Measurements from ENCODE around the gene COL2A1.

The COL2A1 gene

DNA sequence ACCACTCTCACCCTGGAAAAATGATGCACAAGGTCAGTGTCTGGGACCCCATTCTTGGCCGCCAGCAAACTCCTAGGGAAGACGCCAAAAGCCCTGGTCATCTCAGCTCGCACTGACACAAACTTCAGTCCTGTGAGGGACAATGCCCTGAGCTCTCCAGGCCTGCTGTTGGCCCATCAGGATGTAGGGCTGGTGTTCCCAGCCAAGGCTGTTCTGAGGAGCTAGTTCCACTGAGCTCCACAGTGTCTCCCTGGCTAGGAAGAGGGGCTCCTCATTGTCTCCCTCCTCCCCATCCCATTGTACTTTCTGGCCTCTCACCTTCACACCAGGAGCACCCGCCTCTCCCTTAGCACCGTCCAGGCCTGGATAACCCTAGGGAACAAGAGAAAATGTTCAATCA is 10.8 kb downstream of the COL2A1 start:
- Histone ChIP-seq H3K27me3 (ENCODE audit: insufficient read depth, low read length) (no peaks in the 10 kb centered on the region; the same call in 1 of the 2 replicates), H3K36me3 (ENCODE audit: insufficient read depth, low read length) (no peaks in the 10 kb centered on the region), H3K27ac (ENCODE audit: low read depth, low read length, poor library complexity, severe bottlenecking) (no peak overlapping the region), H3K79me2 (ENCODE audit: insufficient read depth, low read length) (no peaks in the 10 kb centered on the region), H3K4me2 (ENCODE audit: low read length) (no peak overlapping the region), H3K9me3 (ENCODE audit: low read length) (no peaks in the 10 kb centered on the region), H3F3A (ENCODE audit: insufficient read depth, low read length) (no peaks in the 10 kb centered on the region), H3K9ac (ENCODE audit: low read length) (no peak overlapping the region), H3K9me2 (ENCODE audit: low read depth, low read length) (no peaks in the 10 kb centered on the region), H3K4me1 (ENCODE audit: insufficient read depth, low read length, severe bottlenecking) (peaks cover 5% of the 10 kb centered on the region), H2AFZ (ENCODE audit: low read length) (no peak overlapping the region), H3K4me3 (ENCODE audit: low read depth, low read length, poor library complexity, severe bottlenecking) (no peak overlapping the region), H4K20me1 (ENCODE audit: insufficient read depth, low read length) (no peaks in the 10 kb centered on the region)
- no peak for TF ChIP-seq EZH2 (IDR thresholded peaks at IDR 0.05; ENCODE audit: borderline replicate concordance, low read length)

DNA sequence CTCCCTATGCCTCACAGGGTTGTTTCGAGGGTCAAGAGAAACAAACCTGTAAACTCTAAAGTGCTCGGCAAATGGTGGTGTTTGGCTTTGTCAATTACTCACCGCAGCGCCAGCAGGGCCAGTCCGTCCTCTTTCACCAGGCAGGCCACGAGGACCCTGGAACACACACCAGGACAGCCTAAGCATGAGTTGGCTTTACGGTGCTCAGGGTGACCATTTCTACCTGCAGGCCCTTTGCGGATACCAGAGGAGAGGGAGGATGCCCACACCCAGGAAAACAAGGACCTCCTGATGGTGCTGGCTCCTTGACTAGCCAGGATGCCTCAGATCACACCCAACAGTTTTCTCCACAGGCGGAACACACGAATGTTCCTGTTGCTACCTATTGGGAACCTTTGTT is 11.5 kb downstream of the COL2A1 start:
- Histone ChIP-seq H3K4me1 (ENCODE audit: insufficient read depth, low read length, severe bottlenecking) (peaks cover 5% of the 10 kb centered on the region), H3K36me3 (ENCODE audit: insufficient read depth, low read length) (no peaks in the 10 kb centered on the region), H4K20me1 (ENCODE audit: insufficient read depth, low read length) (no peaks in the 10 kb centered on the region), H3K27me3 (ENCODE audit: insufficient read depth, low read length) (no peaks in the 10 kb centered on the region; the same call in 1 of the 2 replicates), H3K4me2 (ENCODE audit: low read length) (no peak overlapping the region), H3K4me3 (ENCODE audit: low read depth, low read length, poor library complexity, severe bottlenecking) (no peak overlapping the region), H3K9me3 (ENCODE audit: low read length) (no peaks in the 10 kb centered on the region), H3K9ac (ENCODE audit: low read length) (no peak overlapping the region), H3F3A (ENCODE audit: insufficient read depth, low read length) (no peaks in the 10 kb centered on the region), H3K9me2 (ENCODE audit: low read depth, low read length) (no peaks in the 10 kb centered on the region), H2AFZ (ENCODE audit: low read length) (no peak overlapping the region), H3K79me2 (ENCODE audit: insufficient read depth, low read length) (no peaks in the 10 kb centered on the region), H3K27ac (ENCODE audit: low read depth, low read length, poor library complexity, severe bottlenecking) (no peak overlapping the region)
- no peak for TF ChIP-seq EZH2 (IDR thresholded peaks at IDR 0.05; ENCODE audit: borderline replicate concordance, low read length)
- TF ChIP-seq, protein P1, sequence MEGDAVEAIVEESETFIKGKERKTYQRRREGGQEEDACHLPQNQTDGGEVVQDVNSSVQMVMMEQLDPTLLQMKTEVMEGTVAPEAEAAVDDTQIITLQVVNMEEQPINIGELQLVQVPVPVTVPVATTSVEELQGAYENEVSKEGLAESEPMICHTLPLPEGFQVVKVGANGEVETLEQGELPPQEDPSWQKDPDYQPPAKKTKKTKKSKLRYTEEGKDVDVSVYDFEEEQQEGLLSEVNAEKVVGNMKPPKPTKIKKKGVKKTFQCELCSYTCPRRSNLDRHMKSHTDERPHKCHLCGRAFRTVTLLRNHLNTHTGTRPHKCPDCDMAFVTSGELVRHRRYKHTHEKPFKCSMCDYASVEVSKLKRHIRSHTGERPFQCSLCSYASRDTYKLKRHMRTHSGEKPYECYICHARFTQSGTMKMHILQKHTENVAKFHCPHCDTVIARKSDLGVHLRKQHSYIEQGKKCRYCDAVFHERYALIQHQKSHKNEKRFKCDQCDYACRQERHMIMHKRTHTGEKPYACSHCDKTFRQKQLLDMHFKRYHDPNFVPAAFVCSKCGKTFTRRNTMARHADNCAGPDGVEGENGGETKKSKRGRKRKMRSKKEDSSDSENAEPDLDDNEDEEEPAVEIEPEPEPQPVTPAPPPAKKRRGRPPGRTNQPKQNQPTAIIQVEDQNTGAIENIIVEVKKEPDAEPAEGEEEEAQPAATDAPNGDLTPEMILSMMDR (IDR thresholded peaks at IDR 0.05; ENCODE audit: low read length): no peak

DNA sequence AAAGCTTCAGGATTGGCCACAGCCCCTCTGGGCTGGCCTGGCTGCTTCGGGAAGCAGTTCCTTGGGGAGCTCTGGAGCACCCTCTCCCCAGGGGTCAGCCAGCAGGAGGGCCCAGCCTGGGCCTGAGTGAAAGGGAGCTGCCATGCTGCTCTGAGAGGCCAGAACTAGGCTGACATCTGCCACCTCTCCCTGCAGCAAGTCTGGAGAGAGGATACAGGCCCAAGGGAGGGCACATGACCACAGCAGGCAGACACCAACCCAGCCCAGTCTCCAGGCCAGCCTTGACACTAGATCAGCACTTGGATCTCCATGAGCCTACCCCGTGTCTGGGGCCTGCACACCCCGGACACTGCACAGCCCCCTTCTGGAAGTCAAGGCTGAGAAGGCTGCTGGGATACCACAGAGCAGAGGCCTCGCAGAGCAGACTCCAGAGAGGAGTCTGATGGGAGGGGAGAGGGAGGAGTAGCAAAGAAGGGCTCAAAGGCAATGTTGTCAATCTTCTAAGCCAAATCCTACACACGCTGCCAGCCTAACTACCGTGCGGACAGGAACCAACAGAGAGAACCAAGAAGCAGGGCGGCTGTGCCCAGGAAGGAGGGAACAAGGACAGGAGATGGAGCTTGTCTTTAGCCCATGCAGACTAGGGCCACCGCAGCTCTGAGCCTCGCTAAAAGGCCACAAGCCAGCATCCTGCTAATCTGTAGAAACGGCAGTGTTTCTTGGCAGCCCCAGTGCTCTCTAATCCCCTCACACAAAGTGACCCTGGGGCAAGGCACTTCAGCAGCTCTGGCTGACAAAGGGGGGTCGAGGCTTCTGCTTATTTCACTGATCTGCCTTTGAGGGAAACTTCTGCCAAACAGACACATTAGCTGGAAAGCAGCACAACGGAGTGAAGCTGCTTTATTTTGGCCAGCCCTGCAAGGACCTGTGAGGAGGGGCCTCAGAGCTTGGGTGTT is 12.9 kb downstream of the COL2A1 start:
- Histone ChIP-seq H3K79me2 (ENCODE audit: insufficient read depth, low read length) (no peaks in the 10 kb centered on the region), H3K4me2 (ENCODE audit: low read length) (no peak overlapping the region), H3K9me3 (ENCODE audit: low read length) (no peaks in the 10 kb centered on the region), H3K9ac (ENCODE audit: low read length) (no peak overlapping the region), H3K27ac (ENCODE audit: low read depth, low read length, poor library complexity, severe bottlenecking) (no peak overlapping the region), H3K4me3 (ENCODE audit: low read depth, low read length, poor library complexity, severe bottlenecking) (no peak overlapping the region), H2AFZ (ENCODE audit: low read length) (no peak overlapping the region), H3K9me2 (ENCODE audit: low read depth, low read length) (no peaks in the 10 kb centered on the region), H3K27me3 (ENCODE audit: insufficient read depth, low read length) (peaks cover 4% of the 10 kb centered on the region; the same call in 1 of the 2 replicates), H3F3A (ENCODE audit: insufficient read depth, low read length) (no peaks in the 10 kb centered on the region), H3K36me3 (ENCODE audit: insufficient read depth, low read length) (no peaks in the 10 kb centered on the region), H4K20me1 (ENCODE audit: insufficient read depth, low read length) (no peaks in the 10 kb centered on the region), H3K4me1 (ENCODE audit: insufficient read depth, low read length, severe bottlenecking) (peaks cover 5% of the 10 kb centered on the region)
- no peak for TF ChIP-seq EZH2 (IDR thresholded peaks at IDR 0.05; ENCODE audit: borderline replicate concordance, low read length)
- TF ChIP-seq, protein P1 (IDR thresholded peaks at IDR 0.05; ENCODE audit: low read length): no peak
